Activated CD4-positive, CD25-positive, alpha-beta regulatory T cell treated with anti-CD3 and anti-CD28 coated beads, Interleukin-2, amount 50 U/mL, for 24 hours (primary cell): Measurements from ENCODE around the gene NEMP1.
"Not testable (repeated sequence)": the region's sequence is repeated elsewhere in the genome, so short reads cannot be mapped to it uniquely, and the experiment has no call there.

ENCODE experiments used
- ATAC-seq, 2 donors: fragments of 150-1000 bp; cut with Tn5 transposase; one replicate each; pipeline ENCODE4 v1.10.0; 2021; ENCODE audit warnings: mild to moderate bottlenecking in 1 of 2, moderate library complexity in 1 of 2

Gene NEMP1

GRCh38 chr12:57078519-57079404 is at the start of gene NEMP1:
Gene NEMP1 (minus strand): TSS chr12:57078791. CDS start chr12:57078745, 46 bp downstream.
- peak; percentile 96 to 97 for ATAC-seq

- peak; percentile 54 to 56 for ATAC-seq
Measured at GRCh38 chr12:57127726-57128518, 49.3 kb upstream of the NEMP1 start, which contains the start of gene LRP1. Gene LRP1 (plus strand): TSS chr12:57128483. CDS start chr12:57128965, 482 bp downstream.

GRCh38 chr12:57127101-57127725 is 48.6 kb upstream of the NEMP1 start:
- peak in 1 of 2 donors; percentile 36 for ATAC-seq

GRCh38 chr12:57126561-57126960 is 48.0 kb upstream of the NEMP1 start:
- no peak for ATAC-seq

- no peak for ATAC-seq
Measured at GRCh38 chr12:57126061-57126460, 47.5 kb upstream of the NEMP1 start.

- ATAC-seq: peak; percentile 77 to 78
Measured at GRCh38 chr12:57124261-57124877, 45.8 kb upstream of the NEMP1 start.

GRCh38 chr12:57123813-57124212 is 45.2 kb upstream of the NEMP1 start:
- no peak for ATAC-seq

GRCh38 chr12:57120718-57121117 is 42.1 kb upstream of the NEMP1 start:
- ATAC-seq: not testable (repeated sequence)

GRCh38 chr12:57119294-57120085 is 40.9 kb upstream of the NEMP1 start:
- ATAC-seq: no peak

- ATAC-seq: peak; percentile 24 to 28
Measured at GRCh38 chr12:57118711-57119271, 40.2 kb upstream of the NEMP1 start.

GRCh38 chr12:57116580-57117281 is 38.1 kb upstream of the NEMP1 start:
- no peak for ATAC-seq

- peak; percentile 67 to 68 for ATAC-seq
Measured at GRCh38 chr12:57112492-57113294, 34.1 kb upstream of the NEMP1 start.

GRCh38 chr12:57111031-57111734 is 32.6 kb upstream of the NEMP1 start, which contains the start of gene STAT6:
Gene STAT6 (minus strand): TSS chr12:57111362. CDS start chr12:57108278, 3,084 bp downstream.
- peak; percentile 65 to 69 for ATAC-seq

GRCh38 chr12:57110104-57111030 is 31.8 kb upstream of the NEMP1 start:
- peak; percentile 53 to 58 for ATAC-seq

- no peak for ATAC-seq
Measured at GRCh38 chr12:57109207-57110103, 30.9 kb upstream of the NEMP1 start.

GRCh38 chr12:57107456-57108155 is 29.0 kb upstream of the NEMP1 start:
- ATAC-seq: no peak
